Calu3 (cell line): ENCODE measurements around the gene TMPO. TPM values are rescaled to one million over a fixed set of nuclear protein-coding genes. Genes with fewer than 3 reads are reported as not detected.

ENCODE experiments used
- BruUV-seq: library from RNA; stranded (reverse); fragments of 400-500 nt; replicated peaks from 2 replicates; lab custom pipeline; 2021; lab: Mats Ljungman, UMichigan
- CTCF ChIA-PET: fragments of 300-600 bp; sonication (Branson Sonifier 250); formaldehyde crosslinking; loops from one replicate; lab custom pipeline; 2022; ENCODE audit warnings: antibody characterized with exemption; lab: Charles Lee
- DNase-seq: peaks from one replicate; pipeline ENCODE4 v3.0.0; 2022
- H3K27ac Mint-ChIP-seq: one replicate; pipeline ENCODE4 v1.8.0; 2022; ENCODE audit warnings: mixed read lengths; ENCODE audit not compliant: unreplicated experiment
- H3K27me3 Mint-ChIP-seq: one replicate; pipeline ENCODE4 v1.8.0; 2022; ENCODE audit warnings: mixed read lengths; ENCODE audit not compliant: unreplicated experiment
- H3K36me3 Mint-ChIP-seq: one replicate; pipeline ENCODE4 v1.8.0; 2022; ENCODE audit warnings: mild to moderate bottlenecking, moderate library complexity, mixed read lengths; ENCODE audit not compliant: insufficient read depth, unreplicated experiment
- H3K4me1 Mint-ChIP-seq: one replicate; pipeline ENCODE4 v1.8.0; 2022; ENCODE audit warnings: mild to moderate bottlenecking, low read depth, mixed read lengths; ENCODE audit not compliant: unreplicated experiment
- H3K4me3 Mint-ChIP-seq: one replicate; pipeline ENCODE4 v1.8.0; 2022; ENCODE audit warnings: mild to moderate bottlenecking, low read depth, moderate library complexity, mixed read lengths; ENCODE audit not compliant: unreplicated experiment
- H3K9me3 Mint-ChIP-seq: one replicate; pipeline ENCODE4 v1.8.0; 2022; ENCODE audit warnings: low read depth, mixed read lengths; ENCODE audit not compliant: unreplicated experiment
- CTCF ChIP-seq: fragments of 200-600 bp; IDR thresholded peaks from one replicate; pipeline ENCODE4 v1.8.0; 2022; ENCODE audit warnings: antibody characterized with exemption; ENCODE audit not compliant: unreplicated experiment
- intact Hi-C: fragments of 100-400 bp; cut with micrococcal nuclease; formaldehyde crosslinking; loops from one replicate; pipeline ENCODE4 v1.10.0; 2022; ENCODE audit not compliant: unreplicated experiment
- total RNA-seq: library from RNA; stranded (reverse); gene quantifications from 2 replicates; pipeline ENCODE4 v1.2.3, GENCODE V29; 2022

Gene TMPO
- total RNA-seq, 1 experiment from 2014 or later: 256 TPM

- H3K4me3 Mint-ChIP-seq: no peak overlapping the region
- TF ChIP-seq CTCF: no peak
- no peak for DNase-seq
- no TSS peak for BruUV-seq
- CTCF ChIA-PET: no interaction called here
- no peaks in the 10 kb centered on the region for H3K4me1 Mint-ChIP-seq
- no peak overlapping the region for H3K27ac Mint-ChIP-seq
- H3K27me3 Mint-ChIP-seq: no peaks in the 10 kb centered on the region
- no peaks in the 10 kb centered on the region for H3K36me3 Mint-ChIP-seq
- intact Hi-C loops: no loop called here
- no peaks in the 10 kb centered on the region for H3K9me3 Mint-ChIP-seq
These were observed 64.4 kb downstream of the TMPO start for GRCh38 chr12:98579835-98580234.

GRCh38 chr12:98580695-98581094 lies 65.3 kb downstream of the TMPO start:
- intact Hi-C loops: no loop called here
- no peaks in the 10 kb centered on the region for H3K27me3 Mint-ChIP-seq
- TF ChIP-seq CTCF: no peak
- H3K9me3 Mint-ChIP-seq: no peaks in the 10 kb centered on the region
- H3K36me3 Mint-ChIP-seq: no peaks in the 10 kb centered on the region
- no peaks in the 10 kb centered on the region for H3K4me1 Mint-ChIP-seq
- no peak overlapping the region for H3K4me3 Mint-ChIP-seq
- no TSS peak for BruUV-seq
- DNase-seq: no peak
- CTCF ChIA-PET: no interaction called here
- no peak overlapping the region for H3K27ac Mint-ChIP-seq

GRCh38 chr12:98581101-98581500 lies 65.7 kb downstream of the TMPO start:
- intact Hi-C loops: no loop called here
- CTCF ChIA-PET: no interaction called here
- Mint-ChIP-seq H3K27me3 (no peaks in the 10 kb centered on the region), H3K4me3 (no peak overlapping the region), H3K27ac (no peak overlapping the region), H3K36me3 (no peaks in the 10 kb centered on the region), H3K9me3 (no peaks in the 10 kb centered on the region), H3K4me1 (no peaks in the 10 kb centered on the region)
- TF ChIP-seq CTCF: no peak
- no peak for DNase-seq
- no TSS peak for BruUV-seq

- no peak overlapping the region for H3K4me3 Mint-ChIP-seq
- CTCF ChIA-PET: no interaction called here
- H3K4me1 Mint-ChIP-seq: no peaks in the 10 kb centered on the region
- no TSS peak for BruUV-seq
- TF ChIP-seq CTCF: no peak
- no peaks in the 10 kb centered on the region for H3K9me3 Mint-ChIP-seq
- no peak for DNase-seq
- intact Hi-C loops: no loop called here
- H3K27me3 Mint-ChIP-seq: no peaks in the 10 kb centered on the region
- no peak overlapping the region for H3K27ac Mint-ChIP-seq
- no peaks in the 10 kb centered on the region for H3K36me3 Mint-ChIP-seq
These were observed 66.7 kb downstream of the TMPO start for GRCh38 chr12:98582093-98582492.
